OCI-LY3 (cell line): ENCODE measurements around the gene CCND1.

Experiments used
- H2AFZ ChIP-seq: fragments of 200-600, 300-600 bp; shearing (Covaris generic); 2 replicates; pipeline ENCODE4 v1.6.0; 2014; ENCODE audit warnings: antibody characterized with exemption, low read depth, low read length
- H3K27ac ChIP-seq: fragments of 200-600, 300-600 bp; sonication (generic); 2 replicates; pipeline ENCODE4 v1.5.1; 2014; ENCODE audit warnings: mild to moderate bottlenecking, low read length, moderate library complexity, mixed read lengths
- H3K27me3 ChIP-seq: fragments of 200-600, 300-600 bp; sonication (generic); 2 replicates; pipeline ENCODE4 v1.6.1; 2014; ENCODE audit warnings: low read depth, low read length, mixed read lengths
- H3K36me3 ChIP-seq: fragments of 200-600, 300-600 bp; sonication (generic); replicated peaks from 2 replicates; pipeline ENCODE3; 2014; ENCODE audit warnings: low read depth, low read length, mixed read lengths
- H3K4me1 ChIP-seq: fragments of 300-600, 200-600 bp; sonication (generic); 2 replicates; pipeline ENCODE4 v1.6.1; 2014; ENCODE audit warnings: low read length, mixed read lengths
- H3K4me2 ChIP-seq: fragments of 200-600, 300-600 bp; sonication (generic); 2 replicates; pipeline ENCODE4 v1.6.1; 2014; ENCODE audit warnings: low read length, mixed read lengths
- H3K4me3 ChIP-seq: fragments of 300-600, 200-600 bp; sonication (generic); 2 replicates; pipeline ENCODE4 v1.5.1; 2014; ENCODE audit warnings: antibody characterized with exemption, mild to moderate bottlenecking, low read length, moderate library complexity
- H3K79me2 ChIP-seq: fragments of 300-600, 200-600 bp; shearing (Covaris generic); 2 replicates; pipeline ENCODE4 v1.6.1; 2014; ENCODE audit warnings: mild to moderate bottlenecking, low read length, mixed read lengths
- H3K9ac ChIP-seq: fragments of 300-600, 200-600 bp; shearing (Covaris generic); 2 replicates; pipeline ENCODE4 v1.6.0; 2014; ENCODE audit warnings: mild to moderate bottlenecking, low read length, moderate library complexity
- H3K9me3 ChIP-seq: fragments of 200-600, 300-600 bp; shearing (Covaris generic); 2 replicates; pipeline ENCODE4 v1.6.1; 2014; ENCODE audit warnings: low read length, mixed read lengths; ENCODE audit not compliant: insufficient read depth
- H4K20me1 ChIP-seq: fragments of 200-600, 300-600 bp; sonication (generic); 2 replicates; pipeline ENCODE4 v1.6.1; 2016; ENCODE audit warnings: low read length, mixed read lengths; ENCODE audit not compliant: insufficient read depth
- EZH2phosphoT487 ChIP-seq: fragments of 200-600 bp; shearing (Covaris generic); IDR thresholded peaks from 2 replicates; pipeline ENCODE4 v1.6.1; 2018; ENCODE audit warnings: antibody characterized with exemption, mixed run types, low read depth
- TF ChIP-seq, protein P1 (sequence below): fragments of 200-600, 300-600 bp; sonication (generic); IDR thresholded peaks from 2 replicates; pipeline ENCODE4 v1.5.1; 2014; ENCODE audit warnings: antibody characterized with exemption, low read length, low read depth

The CCND1 gene

DNA sequence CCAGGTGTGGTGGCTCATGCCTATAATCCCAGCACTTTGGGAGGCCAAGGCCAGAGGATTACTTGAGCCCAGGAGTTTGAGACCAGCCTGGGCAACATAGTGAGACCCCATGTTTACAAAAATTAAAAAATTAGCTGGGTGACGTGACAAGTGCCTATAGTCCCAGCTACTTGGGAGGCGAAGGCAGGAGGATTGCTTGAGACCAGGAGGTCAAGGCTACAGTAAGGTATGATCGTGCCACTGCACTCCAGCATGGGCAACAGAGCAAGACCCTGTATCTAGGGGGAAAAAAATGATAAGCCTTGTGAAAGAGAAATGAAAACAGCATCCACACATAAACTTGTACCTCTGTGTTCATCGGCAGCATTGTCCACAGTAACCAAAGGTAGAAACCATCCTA is 8.1 kb upstream of the CCND1 start:
- TF ChIP-seq, protein P1, sequence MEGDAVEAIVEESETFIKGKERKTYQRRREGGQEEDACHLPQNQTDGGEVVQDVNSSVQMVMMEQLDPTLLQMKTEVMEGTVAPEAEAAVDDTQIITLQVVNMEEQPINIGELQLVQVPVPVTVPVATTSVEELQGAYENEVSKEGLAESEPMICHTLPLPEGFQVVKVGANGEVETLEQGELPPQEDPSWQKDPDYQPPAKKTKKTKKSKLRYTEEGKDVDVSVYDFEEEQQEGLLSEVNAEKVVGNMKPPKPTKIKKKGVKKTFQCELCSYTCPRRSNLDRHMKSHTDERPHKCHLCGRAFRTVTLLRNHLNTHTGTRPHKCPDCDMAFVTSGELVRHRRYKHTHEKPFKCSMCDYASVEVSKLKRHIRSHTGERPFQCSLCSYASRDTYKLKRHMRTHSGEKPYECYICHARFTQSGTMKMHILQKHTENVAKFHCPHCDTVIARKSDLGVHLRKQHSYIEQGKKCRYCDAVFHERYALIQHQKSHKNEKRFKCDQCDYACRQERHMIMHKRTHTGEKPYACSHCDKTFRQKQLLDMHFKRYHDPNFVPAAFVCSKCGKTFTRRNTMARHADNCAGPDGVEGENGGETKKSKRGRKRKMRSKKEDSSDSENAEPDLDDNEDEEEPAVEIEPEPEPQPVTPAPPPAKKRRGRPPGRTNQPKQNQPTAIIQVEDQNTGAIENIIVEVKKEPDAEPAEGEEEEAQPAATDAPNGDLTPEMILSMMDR: no peak
- no peak for TF ChIP-seq EZH2phosphoT487
- H3K4me3 ChIP-seq: no peak overlapping the region
- H3K9me3 ChIP-seq: no peaks in the 10 kb centered on the region
- H3K27me3 ChIP-seq: peaks cover 5% of the 10 kb centered on the region; the same call in 1 of the 2 replicates
- H4K20me1 ChIP-seq: no peaks in the 10 kb centered on the region
- H3K36me3 ChIP-seq: no peaks in the 10 kb centered on the region
- no peaks in the 10 kb centered on the region for H3K79me2 ChIP-seq
- no peak overlapping the region for H3K27ac ChIP-seq
- no peak overlapping the region for H3K9ac ChIP-seq
- no peaks in the 10 kb centered on the region for H3K4me1 ChIP-seq
- H2AFZ ChIP-seq: no peak overlapping the region
- no peak overlapping the region for H3K4me2 ChIP-seq

DNA sequence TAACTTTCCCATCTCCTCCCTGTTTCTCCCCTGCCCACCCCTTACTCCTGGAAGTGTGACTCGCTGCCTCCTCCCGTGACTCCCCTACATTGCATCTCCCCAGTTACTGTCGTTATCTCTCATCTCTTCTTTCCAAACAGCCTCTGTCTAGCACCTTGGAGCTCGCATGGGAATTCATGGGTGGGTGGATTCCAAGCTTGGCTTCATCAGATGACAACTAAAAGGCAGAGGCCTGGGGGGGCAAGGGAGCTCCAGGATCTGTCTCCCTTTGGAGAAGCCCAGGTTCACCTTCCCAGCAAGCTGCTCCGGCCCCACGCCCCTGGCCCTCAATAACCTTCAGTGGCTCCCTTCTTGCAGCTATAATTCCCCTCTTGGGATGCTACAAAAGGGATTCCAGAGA is 6.9 kb upstream of the CCND1 start:
- H3K27ac ChIP-seq: no peak overlapping the region
- H3K36me3 ChIP-seq: no peaks in the 10 kb centered on the region
- H3K27me3 ChIP-seq: peaks cover 5% of the 10 kb centered on the region; the same call in 1 of the 2 replicates
- H3K9me3 ChIP-seq: no peaks in the 10 kb centered on the region
- no peak overlapping the region for H3K4me3 ChIP-seq
- no peak overlapping the region for H2AFZ ChIP-seq
- H3K4me2 ChIP-seq: no peak overlapping the region
- H3K4me1 ChIP-seq: no peaks in the 10 kb centered on the region
- H3K79me2 ChIP-seq: no peaks in the 10 kb centered on the region
- no peak overlapping the region for H3K9ac ChIP-seq
- H4K20me1 ChIP-seq: no peaks in the 10 kb centered on the region
- TF ChIP-seq EZH2phosphoT487: no peak
- TF ChIP-seq, protein P1: no peak

DNA sequence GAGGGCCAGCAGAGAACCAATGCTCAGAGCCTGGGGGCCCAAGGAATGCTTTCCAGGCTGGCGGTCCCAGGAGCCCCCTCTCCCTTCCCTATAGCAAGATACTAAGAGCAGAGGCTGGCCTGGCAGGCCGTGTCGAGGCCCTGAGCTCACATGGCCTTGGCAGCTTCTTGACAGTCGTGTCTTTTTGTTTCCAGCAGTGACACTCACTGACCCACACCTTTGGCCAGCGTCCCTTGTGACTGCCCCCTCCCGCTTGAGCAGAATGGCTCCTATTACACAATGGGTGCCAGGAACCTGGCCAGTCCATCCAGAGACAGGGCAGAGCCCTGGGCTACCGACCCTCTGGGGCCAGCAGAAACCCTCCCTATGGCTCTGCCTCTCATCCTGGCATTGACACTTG is 6.4 kb upstream of the CCND1 start:
- H2AFZ ChIP-seq: no peak overlapping the region

DNA sequence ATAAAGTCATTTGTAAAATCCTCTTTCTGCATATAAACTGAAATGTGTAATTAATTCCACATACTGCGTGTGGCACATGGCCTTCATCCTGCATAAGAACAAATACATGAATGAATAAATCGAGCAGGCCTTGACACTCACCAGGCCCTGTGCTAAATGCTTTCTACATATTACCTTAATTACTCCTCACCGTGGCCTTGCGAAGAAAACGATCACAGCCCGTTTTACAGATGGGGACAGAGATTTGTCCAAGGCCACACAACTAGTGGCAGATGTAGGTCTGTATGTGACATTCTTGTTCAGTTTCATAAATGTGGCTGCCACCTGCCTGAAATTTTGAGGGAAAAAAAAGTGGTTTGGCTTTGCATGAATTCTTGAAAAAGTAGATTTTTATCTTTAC is 5.8 kb upstream of the CCND1 start:
- H3K27ac ChIP-seq: no peak overlapping the region
- H3K9ac ChIP-seq: no peak overlapping the region
- peaks cover 10% of the 10 kb centered on the region for H3K27me3 ChIP-seq

More for the DNA sequence above, 6.4 kb upstream of the CCND1 start:
- H3K27me3 ChIP-seq: peaks cover 5% of the 10 kb centered on the region; the same call in 1 of the 2 replicates
- no peak overlapping the region for H3K9ac ChIP-seq
- H4K20me1 ChIP-seq: no peaks in the 10 kb centered on the region
- no peaks in the 10 kb centered on the region for H3K36me3 ChIP-seq
- no peak overlapping the region for H3K4me2 ChIP-seq
- H3K4me3 ChIP-seq: no peak overlapping the region
- TF ChIP-seq, protein P1: no peak
- TF ChIP-seq EZH2phosphoT487: no peak
- no peaks in the 10 kb centered on the region for H3K4me1 ChIP-seq
- H3K9me3 ChIP-seq: no peaks in the 10 kb centered on the region
- no peaks in the 10 kb centered on the region for H3K79me2 ChIP-seq
- no peak overlapping the region for H3K27ac ChIP-seq

More for the DNA sequence above, 5.8 kb upstream of the CCND1 start:
- H3K36me3 ChIP-seq: no peaks in the 10 kb centered on the region
- no peaks in the 10 kb centered on the region for H4K20me1 ChIP-seq
- no peaks in the 10 kb centered on the region for H3K79me2 ChIP-seq
- no peaks in the 10 kb centered on the region for H3K9me3 ChIP-seq
- peaks cover 4% of the 10 kb centered on the region for H3K4me1 ChIP-seq
- no peak overlapping the region for H3K4me3 ChIP-seq
- H3K4me2 ChIP-seq: no peak overlapping the region
- TF ChIP-seq, protein P1: no peak
- TF ChIP-seq EZH2phosphoT487: no peak
- no peak overlapping the region for H2AFZ ChIP-seq
